IMR-90 (cell line): Measurements from ENCODE around the gene RERE. TPM values are rescaled to one million over a fixed set of nuclear protein-coding genes. Genes with fewer than 3 reads are reported as not detected.

Source experiments
- ATAC-seq: fragments of 200-7000 bp; cut with Tn5 transposase; 2 replicates; pipeline ENCODE4 v1.9.1; 2020; ENCODE audit warnings: low read depth, mild to moderate bottlenecking, moderate library complexity
- BruUV-seq: library from RNA; stranded (reverse); fragments of 400-500 nt; replicated peaks from 2 replicates; lab custom pipeline; 2021; lab: Mats Ljungman, UMichigan
- CTCF ChIA-PET: fragments of 300-600 bp; formaldehyde crosslinking; extraction: SDS; loops from one replicate; lab custom pipeline; 2021; ENCODE audit warnings: antibody characterized with exemption; lab: Yijun Ruan, JAX
- POLR2A ChIA-PET: fragments of 300-600 bp; sonication (Branson Sonifier 250); formaldehyde crosslinking; loops from one replicate; lab custom pipeline; 2022; ENCODE audit warnings: antibody characterized with exemption; ENCODE audit not compliant: unreplicated experiment; lab: Charles Lee
- DNase-seq: peaks from one replicate; pipeline ENCODE4 v3.0.0; 2013
- H2AFZ ChIP-seq: replicated peaks from 2 replicates; pipeline ENCODE3; 2013; ENCODE audit warnings: low read length, mild to moderate bottlenecking; ENCODE audit not compliant: poor library complexity
- H2AK5ac ChIP-seq: 2 replicates; pipeline ENCODE4 v1.6.1; 2013; ENCODE audit warnings: low read depth, low read length, inconsistent platforms
- H2AK9ac ChIP-seq: replicated peaks from 2 replicates; pipeline ENCODE3; 2013; ENCODE audit warnings: mild to moderate bottlenecking, low read depth, low read length, moderate library complexity; ENCODE audit not compliant: poor library complexity
- H2BK120ac ChIP-seq: 2 replicates; pipeline ENCODE4 v1.6.1; 2013; ENCODE audit warnings: low read depth, low read length, inconsistent platforms
- H2BK15ac ChIP-seq: 3 replicates; pipeline ENCODE4 v1.6.1; 2013; ENCODE audit warnings: low read depth, low read length, inconsistent platforms
- H2BK20ac ChIP-seq: 2 replicates; pipeline ENCODE4 v1.6.1; 2013; ENCODE audit warnings: low read depth, mild to moderate bottlenecking, inconsistent platforms, low read length, moderate library complexity
- H2BK5ac ChIP-seq: 2 replicates; pipeline ENCODE4 v1.6.1; 2013; ENCODE audit warnings: mild to moderate bottlenecking, low read depth, low read length, inconsistent platforms; ENCODE audit not compliant: poor library complexity, severe bottlenecking
- H3K14ac ChIP-seq: replicated peaks from 2 replicates; pipeline ENCODE4 v1.6.1; 2013; ENCODE audit warnings: low read depth, low read length, inconsistent platforms
- H3K18ac ChIP-seq: 2 replicates; pipeline ENCODE4 v1.6.1; 2013; ENCODE audit warnings: low read depth, low read length, control low read depth
- H3K23ac ChIP-seq: 2 replicates; pipeline ENCODE4 v1.6.1; 2013; ENCODE audit warnings: low read depth, low read length, inconsistent platforms
- H3K27ac ChIP-seq: 2 replicates; pipeline ENCODE4 v1.5.1; 2013; ENCODE audit warnings: mild to moderate bottlenecking, control low read depth, low read length; ENCODE audit not compliant: insufficient read depth
- H3K27me3 ChIP-seq: 2 replicates; pipeline ENCODE4 v1.6.1; 2013; ENCODE audit warnings: low read length; ENCODE audit not compliant: control insufficient read depth, insufficient read depth
- H3K36me3 ChIP-seq: 2 replicates; pipeline ENCODE4 v1.6.1; 2013; ENCODE audit warnings: low read length, mixed read lengths; ENCODE audit not compliant: control insufficient read depth, insufficient read depth
- H3K4ac ChIP-seq: 2 replicates; pipeline ENCODE4 v1.6.1; 2013; ENCODE audit warnings: low read depth, low read length, inconsistent platforms
- H3K4me1 ChIP-seq: 2 replicates; pipeline ENCODE4 v1.6.1; 2013; ENCODE audit warnings: low read length, mixed read lengths; ENCODE audit not compliant: control insufficient read depth, insufficient read depth
- H3K4me2 ChIP-seq: 2 replicates; pipeline ENCODE4 v1.6.1; 2013; ENCODE audit warnings: low read depth, mild to moderate bottlenecking, control low read depth, low read length, moderate library complexity
- H3K4me3 ChIP-seq: 2 replicates; pipeline ENCODE4 v1.5.1; 2013; ENCODE audit warnings: low read depth, mild to moderate bottlenecking, control low read depth, low read length, moderate library complexity; ENCODE audit not compliant: insufficient read depth
- H3K56ac ChIP-seq: 2 replicates; pipeline ENCODE4 v1.6.1; 2013; ENCODE audit warnings: low read length, inconsistent platforms; ENCODE audit not compliant: insufficient read depth; ENCODE audit errors: extremely low read depth
- H3K79me1 ChIP-seq, 2 experiments: 2 replicates each; pipeline ENCODE4 v1.6.1; 2013; ENCODE audit warnings: low read length in 2 of 2, inconsistent platforms in 1 of 2, low read depth in 1 of 2
- H3K9ac ChIP-seq: 2 replicates; pipeline ENCODE4 v1.6.1; 2013; ENCODE audit warnings: low read depth, low read length, control low read depth
- H3K9me1 ChIP-seq: 2 replicates; pipeline ENCODE4 v1.6.1; 2013; ENCODE audit warnings: low read length, inconsistent platforms; ENCODE audit not compliant: insufficient read depth
- H3K9me3 ChIP-seq: 2 replicates; pipeline ENCODE4 v1.6.1; 2013; ENCODE audit warnings: low read length; ENCODE audit not compliant: control insufficient read depth, insufficient read depth
- H4K20me1 ChIP-seq: 2 replicates; pipeline ENCODE4 v1.6.1; 2013; ENCODE audit warnings: low read length, inconsistent platforms; ENCODE audit not compliant: insufficient read depth
- H4K5ac ChIP-seq: 2 replicates; pipeline ENCODE4 v1.6.1; 2013; ENCODE audit warnings: mild to moderate bottlenecking, low read depth, low read length, control low read depth
- H4K8ac ChIP-seq, 2 experiments: 2 replicates each; pipeline ENCODE4 v1.6.1; 2013; ENCODE audit warnings: low read depth in 2 of 2, low read length in 2 of 2, control low read depth in 1 of 2, inconsistent platforms in 1 of 2
- H4K91ac ChIP-seq: 2 replicates; pipeline ENCODE4 v1.6.1; 2013; ENCODE audit warnings: low read depth, low read length, inconsistent platforms; ENCODE audit not compliant: insufficient read depth
- BHLHE40 ChIP-seq: fragments of 150-350 bp; IDR thresholded peaks from 2 replicates; pipeline ENCODE4 v1.6.1; 2016; ENCODE audit warnings: mild to moderate bottlenecking, low read depth, low read length
- CEBPB ChIP-seq: IDR thresholded peaks from 2 replicates; pipeline ENCODE4 v1.6.1; 2012; ENCODE audit warnings: low read depth, low read length, improper control_type of control experiment
- CHD1 ChIP-seq: IDR thresholded peaks from 2 replicates; pipeline ENCODE4 v1.6.1; 2012; ENCODE audit warnings: low read depth, low read length, improper control_type of control experiment
- FOS ChIP-seq: fragments of 150-350 bp; IDR thresholded peaks from 2 replicates; pipeline ENCODE4 v1.6.1; 2016; ENCODE audit warnings: low read depth, low read length
- MAFK ChIP-seq: IDR thresholded peaks from 2 replicates; pipeline ENCODE4 v1.6.1; 2012; ENCODE audit warnings: low read depth, low read length, improper control_type of control experiment
- MAZ ChIP-seq: IDR thresholded peaks from 2 replicates; pipeline ENCODE4 v1.6.1; 2012; ENCODE audit warnings: low read depth, mild to moderate bottlenecking, low read length, improper control_type of control experiment, moderate library complexity, borderline replicate concordance
- MXI1 ChIP-seq: IDR thresholded peaks from 2 replicates; pipeline ENCODE4 v1.6.1; 2012; ENCODE audit warnings: low read depth, mild to moderate bottlenecking, low read length, moderate library complexity, borderline replicate concordance
- NFE2L2 ChIP-seq: fragments of 150-350 bp; IDR thresholded peaks from 2 replicates; pipeline ENCODE4 v1.6.1; 2016; ENCODE audit warnings: low read depth, mild to moderate bottlenecking, low read length
- POLR2A ChIP-seq: IDR thresholded peaks from 2 replicates; pipeline ENCODE4 v1.6.1; 2012; ENCODE audit warnings: mild to moderate bottlenecking, low read depth, low read length
- RCOR1 ChIP-seq: IDR thresholded peaks from 2 replicates; pipeline ENCODE4 v1.6.1; 2012; ENCODE audit warnings: mild to moderate bottlenecking, low read length, improper control_type of control experiment; ENCODE audit not compliant: insufficient replicate concordance
- RFX5 ChIP-seq: IDR thresholded peaks from 2 replicates; pipeline ENCODE4 v1.8.0; 2012; ENCODE audit warnings: low read depth, mild to moderate bottlenecking, low read length, moderate library complexity
- SMC3 ChIP-seq: fragments of 150-350 bp; IDR thresholded peaks from 2 replicates; pipeline ENCODE4 v1.6.1; 2016; ENCODE audit warnings: low read depth, mild to moderate bottlenecking, antibody characterized with exemption, low read length, moderate library complexity
- WGBS, 2 experiments: methylation state at CpG; one replicate each; pipeline versions ENCODE4 v1.1.5 to v1.1.7; 2013; ENCODE audit warnings: missing lambda C conversion rate in 2 of 2; ENCODE audit not compliant: insufficient read length in 1 of 2; ENCODE audit errors: extremely low coverage in 2 of 2; 5-methylcytosine and 5-hydroxymethylcytosine counted together
- dilution Hi-C: fragments of 300-500 bp; cut with HindIII; formaldehyde crosslinking; loops from one replicate; pipeline ENCODE4 v1.14.3; 2018; ENCODE audit warnings: low sequenced_read_pairs; ENCODE audit not compliant: unreplicated experiment
- in situ Hi-C: fragments of 300-500 bp; cut with MboI; formaldehyde crosslinking; loops from 3 replicates; pipeline ENCODE4 v1.14.3; 2019; ENCODE audit warnings: low sequenced_read_pairs, inconsistent platforms, mixed read lengths
- intact Hi-C: fragments of 100-400 bp; cut with micrococcal nuclease; formaldehyde crosslinking; loops from 2 replicates; pipeline ENCODE4 v1.10.0; 2022
- polyA plus RNA-seq, 3 experiments: library from polyadenylated mRNA; depleted of rRNA; stranded (reverse); fragments of >200 nt; gene quantifications; 2 replicates each; pipeline ENCODE4 v1.2.3, GENCODE V29; 2012; ENCODE audit warnings: low replicate concordance in 1 of 3
- total RNA-seq: library from RNA; depleted of rRNA; stranded (reverse); fragments of >200 nt; gene quantifications from 2 replicates; pipeline ENCODE4 v1.2.3, GENCODE V29; 2012
- TF ChIP-seq, protein P1 (sequence below): conservative IDR thresholded peaks from 2 replicates; pipeline ENCODE4 v1.5.1; 2012; ENCODE audit warnings: mild to moderate bottlenecking, low read depth, low read length, improper control_type of control experiment
- TF ChIP-seq, protein P2 (sequence below): fragments of 150-350 bp; IDR thresholded peaks from 2 replicates; pipeline ENCODE4 v1.6.1; 2016; ENCODE audit warnings: low read depth, mild to moderate bottlenecking, low read length, moderate library complexity, borderline replicate concordance
- TF ChIP-seq, protein P3 (sequence below): fragments of 150-350 bp; IDR thresholded peaks from 2 replicates; pipeline ENCODE4 v1.6.1; 2017; ENCODE audit warnings: mild to moderate bottlenecking, antibody characterized with exemption, low read length, low read depth

RERE gene
- total and polyA plus RNA-seq, 2 of the 4 experiments (the other 2 are of a cell fraction): 11.5 to 25.1 TPM

DNA sequence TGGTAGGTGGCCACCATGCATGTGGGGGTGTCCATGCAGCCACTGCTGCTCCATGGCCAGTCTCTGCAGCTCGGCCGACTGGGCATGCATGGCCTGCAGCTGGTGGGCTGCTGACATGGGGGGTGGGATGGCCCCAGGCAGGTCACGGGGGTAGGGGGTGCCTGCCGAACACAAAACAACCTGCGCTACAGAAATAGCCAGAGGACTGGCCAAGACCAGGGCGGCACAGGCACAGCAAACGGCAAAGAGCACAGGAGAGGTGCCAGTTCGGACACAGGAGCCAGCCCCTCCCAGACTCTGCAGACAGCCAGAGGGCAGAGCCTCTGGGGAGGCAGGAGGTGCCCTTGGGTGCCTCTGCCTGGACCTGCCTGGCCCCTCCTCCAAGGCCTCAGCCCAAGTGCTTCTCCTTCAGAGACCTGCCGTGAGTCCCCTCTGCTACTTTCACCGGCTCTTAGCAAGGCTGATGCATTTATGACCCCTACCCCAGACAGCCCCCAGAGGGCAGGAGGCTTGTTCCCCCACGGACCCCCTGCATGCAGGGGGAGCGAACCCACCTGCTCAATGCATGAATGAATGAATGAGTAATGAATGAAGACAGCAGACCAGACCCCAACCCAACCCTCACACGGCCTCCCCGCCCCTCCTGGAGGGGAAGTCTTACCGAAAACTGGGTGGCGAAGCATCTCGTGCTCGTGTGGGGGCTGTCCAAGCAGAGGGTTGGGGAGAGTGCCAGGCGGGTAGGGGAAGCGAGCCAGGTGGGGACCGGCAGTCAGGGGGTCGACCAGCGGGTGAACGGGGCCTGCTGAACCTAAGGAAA is 461.8 kb downstream of the RERE start:
- H2AFZ ChIP-seq: peak overlapping the region; percentile 5
- H3K9ac ChIP-seq: no peak overlapping the region
- no peak overlapping the region for H3K4me3 ChIP-seq
- H3K4me2 ChIP-seq: no peak overlapping the region
- no peak overlapping the region for H3K56ac ChIP-seq
- H2BK20ac ChIP-seq: no peak overlapping the region
- no peak overlapping the region for H2AK5ac ChIP-seq
- H3K23ac ChIP-seq: no peak overlapping the region
- H3K27me3 ChIP-seq: no peaks in the 10 kb centered on the region
- DNase-seq: no peak
- in situ Hi-C loops (no loop called here), dilution Hi-C loops (no loop called here), intact Hi-C loops (no loop called here)
- peaks cover 27% of the 10 kb centered on the region; the same call in 1 of the 2 replicates for H4K20me1 ChIP-seq
- peaks cover 2% of the 10 kb centered on the region; the same call in 1 of the 2 replicates for H3K9me1 ChIP-seq
- no peak overlapping the region for H2BK15ac ChIP-seq
- 92% methylated on average over 9 of the region's 24 CpGs; no CpG with 5 or more reads in 1 of the 2 experiments for WGBS, 2 experiments
- no peak overlapping the region for H4K5ac ChIP-seq
- H2AK9ac ChIP-seq: no peak overlapping the region
- no peak overlapping the region for H3K4ac ChIP-seq
- H3K79me1 ChIP-seq: peaks cover 27 to 56% of the 10 kb centered on the region in 2 experiments
- peaks cover 9% of the 10 kb centered on the region for H3K4me1 ChIP-seq
- no peak overlapping the region for H3K14ac ChIP-seq
- H4K91ac ChIP-seq: no peak overlapping the region
- H3K27ac ChIP-seq: no peak overlapping the region
- no TSS peak for BruUV-seq
- H2BK120ac ChIP-seq: no peak overlapping the region
- ChIA-PET CTCF (no interaction called here), POLR2A (no interaction called here)
- no peak overlapping the region for H4K8ac ChIP-seq
- no peaks in the 10 kb centered on the region for H3K9me3 ChIP-seq
- ATAC-seq: no peak
- H3K18ac ChIP-seq: no peak overlapping the region
- H3K36me3 ChIP-seq: peaks cover 77% of the 10 kb centered on the region
- H2BK5ac ChIP-seq: no peak overlapping the region
- TF ChIP-seq, protein P1, sequence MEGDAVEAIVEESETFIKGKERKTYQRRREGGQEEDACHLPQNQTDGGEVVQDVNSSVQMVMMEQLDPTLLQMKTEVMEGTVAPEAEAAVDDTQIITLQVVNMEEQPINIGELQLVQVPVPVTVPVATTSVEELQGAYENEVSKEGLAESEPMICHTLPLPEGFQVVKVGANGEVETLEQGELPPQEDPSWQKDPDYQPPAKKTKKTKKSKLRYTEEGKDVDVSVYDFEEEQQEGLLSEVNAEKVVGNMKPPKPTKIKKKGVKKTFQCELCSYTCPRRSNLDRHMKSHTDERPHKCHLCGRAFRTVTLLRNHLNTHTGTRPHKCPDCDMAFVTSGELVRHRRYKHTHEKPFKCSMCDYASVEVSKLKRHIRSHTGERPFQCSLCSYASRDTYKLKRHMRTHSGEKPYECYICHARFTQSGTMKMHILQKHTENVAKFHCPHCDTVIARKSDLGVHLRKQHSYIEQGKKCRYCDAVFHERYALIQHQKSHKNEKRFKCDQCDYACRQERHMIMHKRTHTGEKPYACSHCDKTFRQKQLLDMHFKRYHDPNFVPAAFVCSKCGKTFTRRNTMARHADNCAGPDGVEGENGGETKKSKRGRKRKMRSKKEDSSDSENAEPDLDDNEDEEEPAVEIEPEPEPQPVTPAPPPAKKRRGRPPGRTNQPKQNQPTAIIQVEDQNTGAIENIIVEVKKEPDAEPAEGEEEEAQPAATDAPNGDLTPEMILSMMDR: no peak
- TF ChIP-seq MAZ (no peak), FOS (no peak), RFX5 (no peak), NFE2L2 (no peak), RCOR1 (no peak), MAFK (no peak), POLR2A (no peak), CEBPB (no peak), BHLHE40 (no peak), CHD1 (no peak), SMC3 (no peak), MXI1 (no peak)
- TF ChIP-seq, protein P2, sequence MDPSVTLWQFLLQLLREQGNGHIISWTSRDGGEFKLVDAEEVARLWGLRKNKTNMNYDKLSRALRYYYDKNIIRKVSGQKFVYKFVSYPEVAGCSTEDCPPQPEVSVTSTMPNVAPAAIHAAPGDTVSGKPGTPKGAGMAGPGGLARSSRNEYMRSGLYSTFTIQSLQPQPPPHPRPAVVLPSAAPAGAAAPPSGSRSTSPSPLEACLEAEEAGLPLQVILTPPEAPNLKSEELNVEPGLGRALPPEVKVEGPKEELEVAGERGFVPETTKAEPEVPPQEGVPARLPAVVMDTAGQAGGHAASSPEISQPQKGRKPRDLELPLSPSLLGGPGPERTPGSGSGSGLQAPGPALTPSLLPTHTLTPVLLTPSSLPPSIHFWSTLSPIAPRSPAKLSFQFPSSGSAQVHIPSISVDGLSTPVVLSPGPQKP: no peak
- TF ChIP-seq, protein P3, sequence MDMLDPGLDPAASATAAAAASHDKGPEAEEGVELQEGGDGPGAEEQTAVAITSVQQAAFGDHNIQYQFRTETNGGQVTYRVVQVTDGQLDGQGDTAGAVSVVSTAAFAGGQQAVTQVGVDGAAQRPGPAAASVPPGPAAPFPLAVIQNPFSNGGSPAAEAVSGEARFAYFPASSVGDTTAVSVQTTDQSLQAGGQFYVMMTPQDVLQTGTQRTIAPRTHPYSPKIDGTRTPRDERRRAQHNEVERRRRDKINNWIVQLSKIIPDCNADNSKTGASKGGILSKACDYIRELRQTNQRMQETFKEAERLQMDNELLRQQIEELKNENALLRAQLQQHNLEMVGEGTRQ: no peak
